Astrocyte of the spinal cord (primary cell): ENCODE results near the gene GABRG3.

Source experiments
- DNase-seq: peaks from one replicate; pipeline ENCODE4 v3.0.0; 2011; ENCODE audit warnings: low read depth, low spot score
- H3K4me3 ChIP-seq: 2 replicates; pipeline ENCODE4 v1.5.1; 2011; ENCODE audit warnings: low read depth, mild to moderate bottlenecking, low read length, moderate library complexity
- CTCF ChIP-seq: IDR thresholded peaks from 2 replicates; pipeline ENCODE4 v1.5.1; 2012; ENCODE audit warnings: low read depth, mild to moderate bottlenecking, low read length, inconsistent platforms
- in situ Hi-C: cut with HindIII; loops from 2 replicates; pipeline ENCODE4 v1.10.0; 2017; ENCODE audit warnings: low sequenced_read_pairs

Gene GABRG3

GRCh38 chr15:27250223-27250622 lies 279.2 kb downstream of the GABRG3 start:
- in situ Hi-C loops = no loop called here
- TF ChIP-seq CTCF = no peak
- no peak for DNase-seq
- H3K4me3 ChIP-seq = no peak overlapping the region

DNA sequence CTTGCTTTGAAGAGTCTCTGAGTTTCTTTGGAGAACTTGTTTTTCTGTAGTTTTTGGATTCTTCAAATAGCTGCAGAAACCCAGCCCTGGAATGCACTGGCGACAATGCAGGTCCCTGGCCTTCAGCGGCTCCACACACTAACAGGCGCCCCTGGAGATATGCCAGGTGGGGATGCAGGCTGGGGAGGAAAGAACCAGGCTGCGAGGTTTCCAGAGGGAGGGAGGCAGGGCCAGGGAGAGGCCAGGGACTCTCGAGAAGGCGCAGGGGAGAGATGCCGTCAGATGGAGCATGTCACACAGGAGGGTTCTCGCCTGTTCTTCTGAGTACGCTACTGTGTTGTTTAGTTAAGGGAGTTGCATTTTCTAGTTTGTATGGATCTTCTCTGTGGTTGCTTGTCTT lies 283.1 kb downstream of the GABRG3 start:
- no peak overlapping the region for H3K4me3 ChIP-seq
- no peak for DNase-seq
- no peak for TF ChIP-seq CTCF
- in situ Hi-C loops = no loop called here

- no peak for DNase-seq
- in situ Hi-C loops = no loop called here
- TF ChIP-seq CTCF = no peak
- H3K4me3 ChIP-seq = no peak overlapping the region
Observed at GRCh38 chr15:27254801-27255200, 283.8 kb downstream of the GABRG3 start.

GRCh38 chr15:27256446-27256845 lies 285.5 kb downstream of the GABRG3 start:
- in situ Hi-C loops = no loop called here
- no peak for TF ChIP-seq CTCF
- DNase-seq = no peak
- H3K4me3 ChIP-seq = no peak overlapping the region

- no peak for DNase-seq
- in situ Hi-C loops = no loop called here
- TF ChIP-seq CTCF = no peak
Observed at GRCh38 chr15:27258287-27258686, 287.3 kb downstream of the GABRG3 start.

GRCh38 chr15:27260523-27260922 lies 289.5 kb downstream of the GABRG3 start:
- in situ Hi-C loops = no loop called here
- TF ChIP-seq CTCF = no peak
- no peak for DNase-seq
- no peak overlapping the region for H3K4me3 ChIP-seq

More at GRCh38 chr15:27258287-27258686, 287.3 kb downstream of the GABRG3 start:
- no peak overlapping the region for H3K4me3 ChIP-seq

DNA sequence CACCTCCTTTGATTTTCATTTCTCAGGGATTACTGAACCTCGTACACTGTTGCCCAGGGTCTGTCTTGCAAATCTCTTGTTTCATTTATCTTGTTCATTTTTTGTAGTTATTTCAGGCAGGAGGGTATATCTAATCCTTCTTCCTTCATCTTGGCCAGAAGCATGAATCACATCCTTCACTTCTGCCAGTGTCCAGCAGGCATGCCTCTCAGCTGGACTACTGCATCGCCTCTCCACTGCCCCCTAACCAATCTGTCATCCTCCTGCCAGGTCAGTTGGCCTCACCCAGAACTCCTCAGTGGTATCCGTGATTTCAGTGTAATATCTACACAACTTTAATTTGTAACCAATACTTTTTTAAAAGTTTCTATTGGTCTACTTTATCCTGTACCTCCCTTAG lies 297.9 kb downstream of the GABRG3 start:
- in situ Hi-C loops = no loop called here
- no peak for DNase-seq
- no peak for TF ChIP-seq CTCF
- no peak overlapping the region for H3K4me3 ChIP-seq
